ENCODE data around the gene CDH2. TPM values are rescaled to one million over a fixed set of nuclear protein-coding genes. Genes with fewer than 3 reads are reported as not detected.
A peak's percentile ranks its signal among the peaks of the same experiment; 100 is the strongest.

CDH2 gene
- total and polyA plus RNA-seq, 4 donors, result 0.14 to 5.0 (median 0.87) TPM

GRCh38 chr18:27970321-27970720, 206.6 kb downstream of the CDH2 start:
- Histone ChIP-seq H3K27ac (ENCODE audit: low read depth in 1 of 2, low read length in 1 of 2) (no peak overlapping the region), H3K4me1 (ENCODE audit: control insufficient read depth in 5 of 5, insufficient read depth in 5 of 5, low read length in 5 of 5) (peaks cover 0 to 12% (median 3%) of the 10 kb centered on the region in 5 donors), H3K36me3 (ENCODE audit: control insufficient read depth in 4 of 4, insufficient read depth in 4 of 4, low read length in 4 of 4) (peaks cover 0 to 5% (median 0%) of the 10 kb centered on the region in 4 donors), H3K9me3 (ENCODE audit: control insufficient read depth in 4 of 4, insufficient read depth in 3 of 4, low read length in 3 of 4) (peaks cover 0 to 2% (median 0%) of the 10 kb centered on the region in 4 donors), H3K9ac (ENCODE audit: insufficient read depth in 1 of 2, low read length in 2 of 2) (no peak overlapping the region), H3K4me3 (no peak overlapping the region), H3K27me3 (ENCODE audit: control insufficient read depth in 3 of 3, insufficient read depth in 3 of 3, low read length in 2 of 3) (no peaks in the 10 kb centered on the region)
- 71 to 83% methylated on average over 1 of the region's 1 CpG for WGBS, 2 donors
- DNase-seq, result no peak
- ATAC-seq (ENCODE audit: insufficient read depth, low FRiP score), result no peak
- TF ChIP-seq, protein P1, sequence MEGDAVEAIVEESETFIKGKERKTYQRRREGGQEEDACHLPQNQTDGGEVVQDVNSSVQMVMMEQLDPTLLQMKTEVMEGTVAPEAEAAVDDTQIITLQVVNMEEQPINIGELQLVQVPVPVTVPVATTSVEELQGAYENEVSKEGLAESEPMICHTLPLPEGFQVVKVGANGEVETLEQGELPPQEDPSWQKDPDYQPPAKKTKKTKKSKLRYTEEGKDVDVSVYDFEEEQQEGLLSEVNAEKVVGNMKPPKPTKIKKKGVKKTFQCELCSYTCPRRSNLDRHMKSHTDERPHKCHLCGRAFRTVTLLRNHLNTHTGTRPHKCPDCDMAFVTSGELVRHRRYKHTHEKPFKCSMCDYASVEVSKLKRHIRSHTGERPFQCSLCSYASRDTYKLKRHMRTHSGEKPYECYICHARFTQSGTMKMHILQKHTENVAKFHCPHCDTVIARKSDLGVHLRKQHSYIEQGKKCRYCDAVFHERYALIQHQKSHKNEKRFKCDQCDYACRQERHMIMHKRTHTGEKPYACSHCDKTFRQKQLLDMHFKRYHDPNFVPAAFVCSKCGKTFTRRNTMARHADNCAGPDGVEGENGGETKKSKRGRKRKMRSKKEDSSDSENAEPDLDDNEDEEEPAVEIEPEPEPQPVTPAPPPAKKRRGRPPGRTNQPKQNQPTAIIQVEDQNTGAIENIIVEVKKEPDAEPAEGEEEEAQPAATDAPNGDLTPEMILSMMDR (IDR thresholded peaks at IDR 0.05; ENCODE audit: control extremely low read depth, extremely low read depth), result no peak

- TF ChIP-seq, protein P1 (IDR thresholded peaks at IDR 0.05; ENCODE audit: control extremely low read depth, extremely low read depth), result no peak
- DNase-seq (no peak), ATAC-seq (ENCODE audit: insufficient read depth, low FRiP score) (no peak)
- H3K9ac ChIP-seq (ENCODE audit: insufficient read depth in 1 of 2, low read length in 2 of 2), result no peak overlapping the region
- no peaks in the 10 kb centered on the region for H3K9me3 ChIP-seq (ENCODE audit: control insufficient read depth in 4 of 4, insufficient read depth in 3 of 4, low read length in 3 of 4)
- no peak overlapping the region for H3K4me3 ChIP-seq
- WGBS, 2 donors, result 70 to 84% methylated on average over 1 of the region's 1 CpG
- peak overlapping the region in 1 of 2 donors; percentile 53 for H3K27ac ChIP-seq (ENCODE audit: low read depth in 1 of 2, low read length in 1 of 2)
- H3K4me1 ChIP-seq (ENCODE audit: control insufficient read depth in 5 of 5, insufficient read depth in 5 of 5, low read length in 5 of 5), result peaks cover 0 to 12% (median 3%) of the 10 kb centered on the region in 5 donors
- H3K36me3 ChIP-seq (ENCODE audit: control insufficient read depth in 4 of 4, insufficient read depth in 4 of 4, low read length in 4 of 4), result peaks cover 0 to 8% (median 0%) of the 10 kb centered on the region in 4 donors
- H3K27me3 ChIP-seq (ENCODE audit: control insufficient read depth in 3 of 3, insufficient read depth in 3 of 3, low read length in 2 of 3), result no peaks in the 10 kb centered on the region
Observed at GRCh38 chr18:27969206-27969605, 207.7 kb downstream of the CDH2 start.

DNA sequence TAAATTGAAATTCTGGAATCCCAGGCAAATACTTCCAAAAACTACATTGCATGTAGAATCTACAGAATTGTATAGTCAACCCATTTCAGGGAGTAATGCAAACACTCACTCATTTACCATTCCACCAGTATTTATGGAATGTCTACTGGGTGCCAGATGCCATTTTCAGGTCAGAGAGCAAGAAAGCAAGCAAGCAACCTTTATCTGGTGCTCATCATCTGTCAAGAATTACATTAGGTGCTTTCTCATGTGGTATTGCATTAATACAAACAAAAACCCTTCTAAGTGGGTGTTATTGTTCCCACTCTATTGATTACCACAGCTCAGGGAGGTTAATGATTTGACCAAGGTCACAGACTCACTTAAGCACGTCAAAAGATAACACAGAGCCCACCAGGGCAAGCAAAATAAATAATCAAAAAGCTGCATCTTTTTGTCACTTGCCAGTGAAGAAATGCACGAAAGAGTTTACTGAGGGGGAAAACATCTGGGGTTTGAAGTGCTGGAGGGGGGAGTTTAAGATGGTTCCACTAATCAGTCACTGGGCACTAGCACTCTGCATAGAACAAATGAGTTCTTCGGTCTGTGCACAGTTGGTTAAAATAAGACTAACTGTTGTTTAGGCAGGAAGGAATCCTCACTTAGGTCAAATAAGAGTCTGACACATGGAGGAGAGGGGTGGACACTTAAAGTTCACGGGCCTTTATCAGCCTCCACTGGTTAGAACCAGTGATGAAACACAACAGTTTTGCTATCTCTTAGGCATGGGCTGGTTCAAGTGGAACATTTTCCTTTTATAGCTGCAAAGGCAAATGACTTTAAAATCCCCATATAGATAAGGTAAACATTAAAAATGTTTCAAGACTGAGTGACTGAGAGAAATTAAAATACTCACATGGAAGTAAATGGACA, 208.8 kb downstream of the CDH2 start:
- Histone ChIP-seq H3K27me3 (ENCODE audit: control insufficient read depth in 3 of 3, insufficient read depth in 3 of 3, low read length in 2 of 3) (no peaks in the 10 kb centered on the region), H3K36me3 (ENCODE audit: control insufficient read depth in 4 of 4, insufficient read depth in 4 of 4, low read length in 4 of 4) (peaks cover 0 to 7% (median 0%) of the 10 kb centered on the region in 4 donors), H3K4me1 (ENCODE audit: control insufficient read depth in 5 of 5, insufficient read depth in 5 of 5, low read length in 5 of 5) (peaks cover 0 to 12% (median 3%) of the 10 kb centered on the region in 5 donors), H3K9me3 (ENCODE audit: control insufficient read depth in 4 of 4, insufficient read depth in 3 of 4, low read length in 3 of 4) (no peaks in the 10 kb centered on the region), H3K9ac (ENCODE audit: insufficient read depth in 1 of 2, low read length in 2 of 2) (no peak overlapping the region), H3K4me3 (no peak overlapping the region), H3K27ac (ENCODE audit: low read depth in 1 of 2, low read length in 1 of 2) (peak overlapping the region in 1 of 2 donors; percentile 33)
- whole genome bisulfite sequencing, 2 donors, result 47 to 72% methylated on average over 4 of the region's 4 CpGs
- no peak for ATAC-seq (ENCODE audit: insufficient read depth, low FRiP score)
- TF ChIP-seq, protein P1 (IDR thresholded peaks at IDR 0.05; ENCODE audit: control extremely low read depth, extremely low read depth), result no peak
- DNase-seq, result peak in 2 of 3 donors; percentile 37 to 51
